GM12878 (cell line): ENCODE results near the gene MCF2L2.

Experiments
- CTCF ChIP-seq, 3 experiments: IDR thresholded peaks in 2 of 3; conservative IDR thresholded peaks in 1 of 3; 2 replicates each; pipeline ENCODE4 v1.5.1; 2011; ENCODE audit warnings: low read depth in 3 of 3, low read length in 3 of 3, mild to moderate bottlenecking in 3 of 3, control low read depth in 2 of 3, moderate library complexity in 2 of 3, inconsistent platforms in 1 of 3, mixed read lengths in 1 of 3; ENCODE audit not compliant: control insufficient read depth in 2 of 3, insufficient read depth in 1 of 3; ENCODE audit errors: extremely low read depth in 1 of 3
- KDM1A ChIP-seq: fragments of 200-600 bp; sonication (generic); IDR thresholded peaks from 2 replicates; pipeline ENCODE4 v1.6.1; 2016; ENCODE audit warnings: borderline replicate concordance
- MXI1 ChIP-seq: fragments of 150-350 bp; IDR thresholded peaks from 2 replicates; pipeline ENCODE4 v1.6.1; 2011; ENCODE audit warnings: low read depth, mild to moderate bottlenecking, inconsistent platforms, low read length, improper control_type of control experiment
- SMARCA5 ChIP-seq: fragments of 450-650 bp; IDR thresholded peaks from 2 replicates; pipeline ENCODE4 v1.6.1; 2017; ENCODE audit warnings: mild to moderate bottlenecking

DNA sequence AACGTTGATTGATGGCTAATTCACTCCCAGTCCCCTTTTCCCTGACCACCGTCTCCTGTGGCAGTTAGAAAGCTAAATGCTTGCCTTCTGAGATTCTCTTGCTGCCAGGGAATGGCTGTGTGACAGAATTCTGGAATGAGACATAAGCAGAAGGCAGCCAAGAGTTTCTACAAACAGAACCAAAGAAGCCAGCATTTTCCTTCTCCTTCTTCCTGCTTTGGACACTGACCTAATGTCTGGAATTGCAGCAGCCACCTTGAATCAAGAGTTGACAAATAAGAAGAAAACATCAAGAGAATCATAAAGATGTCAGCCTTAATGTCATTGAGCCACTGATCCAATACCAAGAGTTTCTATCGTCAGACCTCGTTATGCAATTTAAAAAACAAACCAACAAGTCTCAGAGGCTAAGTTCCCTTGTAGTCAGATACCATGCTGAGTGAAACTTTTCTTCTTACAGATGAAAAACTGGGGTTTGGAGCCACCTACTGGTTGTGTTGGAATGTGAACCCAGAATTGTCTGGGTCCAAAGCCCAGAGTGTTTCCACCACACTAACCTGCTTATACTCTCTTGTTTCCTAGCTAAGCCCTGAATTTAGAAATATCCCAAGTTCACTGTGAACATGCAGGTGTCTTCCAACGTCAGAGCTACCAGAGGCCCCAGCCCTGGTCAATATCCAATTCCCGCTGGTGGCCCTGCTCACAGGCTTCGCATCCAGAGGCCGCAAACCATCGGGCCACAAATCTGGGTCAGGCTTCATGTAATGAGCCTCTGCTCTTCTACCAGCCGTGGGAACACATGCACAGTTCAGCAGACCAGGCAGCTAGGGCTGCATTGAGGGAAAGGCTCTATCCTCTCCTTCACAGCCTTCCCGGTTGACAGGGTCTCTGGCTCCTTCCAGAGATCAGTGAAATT is 42.5 kb downstream of the MCF2L2 start:
- no peak for TF ChIP-seq KDM1A
- TF ChIP-seq CTCF (IDR thresholded peaks at IDR 0.05 in 2 of 3, conservative IDR thresholded peaks at IDR 0.05 in 1 of 3; ENCODE audit: control insufficient read depth in 2 of 3, extremely low read depth in 1 of 3, insufficient read depth in 1 of 3, low read depth in 3 of 3, low read length in 3 of 3) = peak; percentile 63 to 87 (median 81); a peak in 5 of 6 replicates
- no peak for TF ChIP-seq MXI1
- no peak for TF ChIP-seq SMARCA5
